HG03558 (cell line): ENCODE measurements around the gene TIGD1.

Source experiments
- ATAC-seq: cut with Tn5 transposase; IDR thresholded peaks from one replicate; pipeline ENCODE4 v1.9.1; 2021; ENCODE audit warnings: moderate number of reproducible peaks; ENCODE audit not compliant: unreplicated experiment; ENCODE audit errors: extremely low read depth

Gene TIGD1

GRCh38 chr2:232550354-232551249 lies at the start of gene TIGD1, which contains the start of gene EIF4E2:
Gene TIGD1 (minus strand): TSS chr2:232550557. CDS start chr2:232549882, 675 bp downstream.
Gene EIF4E2 (plus strand): TSS chr2:232550689. CDS start chr2:232550725, 36 bp downstream.
- peak; percentile 91 for ATAC-seq

DNA sequence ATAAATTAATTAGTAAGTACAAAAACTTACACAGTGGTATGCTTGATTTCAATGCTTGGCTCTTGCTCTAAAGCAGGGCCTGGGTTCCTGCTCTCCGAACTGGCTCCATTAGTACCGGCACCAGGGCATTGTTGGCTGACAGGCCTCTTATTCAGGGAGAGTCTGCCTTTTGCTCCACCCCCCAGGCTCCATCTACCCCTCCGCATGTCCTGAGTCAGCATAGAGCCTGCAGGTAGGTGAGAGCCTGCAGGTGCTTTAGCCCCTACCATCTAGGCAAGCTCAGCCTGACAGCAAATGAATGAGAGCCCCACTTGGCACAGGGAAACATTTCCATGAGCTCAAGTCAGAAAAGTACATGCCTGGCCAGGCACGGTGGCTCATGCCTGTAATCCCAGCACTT lies 47.9 kb upstream of the TIGD1 start:
- no peak for ATAC-seq

DNA sequence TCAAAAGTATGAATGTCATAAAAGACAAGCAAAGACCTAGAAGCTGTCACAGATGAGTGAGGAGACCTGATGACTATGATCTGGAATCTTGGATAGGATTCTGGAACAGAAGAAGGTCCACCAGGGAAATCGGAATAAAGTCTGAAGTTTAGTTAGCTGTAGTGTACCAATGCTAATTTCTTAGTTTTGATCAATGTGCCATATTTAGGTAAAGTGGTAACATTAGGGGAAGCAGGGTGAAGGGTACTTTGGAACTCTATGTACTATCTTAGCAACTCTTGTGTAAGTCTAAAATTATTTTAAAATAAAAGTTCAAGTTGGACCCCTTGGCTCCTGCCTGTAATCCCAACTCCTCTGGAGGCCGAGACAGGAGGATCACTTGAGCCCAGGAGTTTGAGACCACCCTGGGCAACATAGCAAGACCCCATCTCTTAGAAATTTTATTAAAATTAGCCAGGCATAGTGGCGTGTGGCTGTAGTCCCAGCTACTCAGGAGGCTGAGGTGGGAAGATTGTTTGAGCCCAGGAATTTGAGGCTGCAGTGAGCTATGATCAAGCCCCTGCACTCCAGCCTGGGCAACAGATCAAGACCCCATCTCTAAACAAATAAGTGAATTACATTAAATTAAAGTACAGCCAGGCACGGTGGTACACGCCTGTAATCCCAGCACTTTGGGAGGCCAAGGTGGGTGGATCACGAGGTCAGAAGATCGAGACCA lies 47.2 kb upstream of the TIGD1 start:
- ATAC-seq = no peak

- no peak for ATAC-seq
Measured at GRCh38 chr2:232593982-232594381, 43.6 kb upstream of the TIGD1 start.

GRCh38 chr2:232592772-232593395 lies 42.5 kb upstream of the TIGD1 start:
- ATAC-seq = no peak

DNA sequence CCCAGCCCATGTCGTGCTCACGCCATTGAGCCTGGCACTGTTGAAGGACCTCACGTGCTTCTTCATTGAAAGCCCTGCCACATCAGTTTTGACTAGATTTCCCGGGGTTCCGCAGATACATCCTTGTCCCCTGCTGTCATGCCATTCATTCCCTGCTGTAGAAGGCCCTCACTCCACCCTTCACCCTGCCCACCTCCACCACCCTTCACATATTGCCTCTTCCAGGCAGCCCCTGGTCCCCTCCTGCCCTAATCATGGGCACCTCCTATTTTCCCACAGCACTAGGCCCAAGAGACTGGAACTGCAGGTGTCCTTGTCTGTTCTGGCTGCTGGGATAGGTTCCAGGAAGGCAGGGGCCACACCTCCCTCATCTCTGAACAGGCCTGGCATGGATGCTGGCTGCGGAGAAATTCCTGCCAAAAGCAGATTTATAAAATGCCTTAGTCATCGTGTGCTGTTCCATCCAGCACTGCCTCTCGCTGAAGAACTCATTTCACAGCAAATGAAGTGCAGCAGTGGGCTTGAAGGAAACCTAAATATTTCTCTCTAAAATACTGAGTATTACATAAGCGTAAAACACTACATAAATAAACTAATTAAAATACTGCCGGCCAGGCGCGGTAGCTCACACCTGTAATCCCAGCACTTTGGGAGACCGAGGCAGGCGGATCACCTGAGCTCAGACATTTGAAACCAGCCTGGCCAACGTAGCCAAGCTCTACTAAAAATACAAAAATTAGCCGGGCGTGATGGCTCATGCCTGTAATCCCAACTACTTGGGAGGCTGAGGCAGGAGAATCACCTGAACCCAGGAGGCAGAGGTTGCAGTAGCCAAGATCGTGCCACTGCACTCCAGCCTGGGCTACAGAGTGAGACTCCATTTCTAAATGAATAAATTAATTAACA lies 38.6 kb upstream of the TIGD1 start:
- no peak for ATAC-seq

GRCh38 chr2:232588031-232588430 lies 37.7 kb upstream of the TIGD1 start:
- ATAC-seq = no peak

GRCh38 chr2:232587512-232587911 lies 37.2 kb upstream of the TIGD1 start:
- ATAC-seq = no peak

DNA sequence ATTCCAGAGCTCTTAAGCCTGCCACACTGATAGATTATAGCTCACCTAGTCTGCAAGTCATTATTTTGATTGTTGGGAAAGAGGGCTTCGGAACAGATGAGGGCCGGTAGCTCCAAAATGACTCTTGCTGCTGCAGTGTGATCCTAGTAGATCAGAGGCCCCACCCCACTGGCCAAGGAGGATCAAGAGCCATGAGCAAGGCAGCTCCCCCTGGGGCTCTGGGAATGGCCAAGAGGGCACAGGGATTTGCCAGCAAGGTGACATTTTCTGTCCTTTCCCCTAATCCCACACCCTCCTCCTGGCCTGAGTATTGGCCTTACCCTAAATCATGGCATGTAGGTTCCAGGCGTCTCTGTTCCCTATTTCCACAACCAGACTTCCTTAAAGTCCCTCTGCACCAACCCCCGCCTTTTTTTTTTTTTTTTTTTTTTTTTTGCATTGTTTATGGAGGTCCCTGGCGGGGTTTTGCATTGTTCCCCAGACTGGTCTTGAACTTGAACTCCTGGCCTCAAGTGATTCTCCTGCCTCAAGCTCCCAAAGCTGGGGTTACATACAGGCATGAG lies 36.7 kb upstream of the TIGD1 start:
- ATAC-seq = no peak

- no peak for ATAC-seq
Measured at GRCh38 chr2:232584238-232584637, 33.9 kb upstream of the TIGD1 start.

GRCh38 chr2:232581725-232582124 lies 31.4 kb upstream of the TIGD1 start:
- ATAC-seq = no peak

GRCh38 chr2:232580648-232580981 lies 30.3 kb upstream of the TIGD1 start:
- no peak for ATAC-seq

DNA sequence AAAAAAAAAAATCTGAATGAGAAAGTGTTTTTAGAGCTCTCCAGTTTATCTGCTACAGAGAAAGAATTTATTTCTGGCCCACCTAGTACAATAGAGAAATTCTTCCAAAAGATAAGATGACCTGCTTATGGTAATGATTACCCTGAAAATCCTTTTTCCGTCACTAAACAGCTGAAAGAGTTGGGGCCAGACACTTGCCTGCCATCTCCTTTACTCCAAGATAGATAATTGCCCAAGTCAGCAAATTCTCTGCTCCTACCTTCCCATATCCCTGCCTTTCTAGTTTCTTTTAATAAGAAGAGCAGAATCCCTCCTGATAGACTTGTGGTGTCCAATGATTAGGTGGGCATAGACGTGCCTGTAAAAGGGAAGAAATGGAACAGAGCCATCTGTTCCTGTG lies 28.3 kb upstream of the TIGD1 start:
- no peak for ATAC-seq

DNA sequence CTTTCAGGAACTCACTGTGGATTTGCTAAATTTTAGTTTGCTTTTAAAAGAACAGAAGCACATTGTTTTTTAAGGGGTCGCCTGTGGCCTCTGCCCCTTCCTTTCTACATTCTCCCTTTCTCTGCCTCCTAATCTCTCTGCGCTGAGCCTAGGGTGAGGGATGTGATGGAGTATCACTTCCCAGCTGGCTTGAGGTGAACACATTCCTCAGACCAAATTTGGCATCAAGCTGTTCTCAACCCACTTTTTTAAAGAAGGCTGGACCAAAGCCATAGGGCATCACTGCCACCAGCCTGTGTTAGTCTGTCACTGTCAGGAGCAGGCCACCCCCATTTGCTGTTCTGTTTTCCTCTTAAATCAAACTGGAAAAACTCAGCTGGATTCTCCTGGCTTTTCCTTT lies 27.5 kb upstream of the TIGD1 start:
- no peak for ATAC-seq

GRCh38 chr2:232576995-232577394 lies 26.6 kb upstream of the TIGD1 start:
- ATAC-seq = no peak

GRCh38 chr2:232575404-232575746 lies 25.0 kb upstream of the TIGD1 start:
- no peak for ATAC-seq

GRCh38 chr2:232574674-232575403 lies 24.5 kb upstream of the TIGD1 start:
- no peak for ATAC-seq

GRCh38 chr2:232573771-232574435 lies 23.5 kb upstream of the TIGD1 start:
- no peak for ATAC-seq

DNA sequence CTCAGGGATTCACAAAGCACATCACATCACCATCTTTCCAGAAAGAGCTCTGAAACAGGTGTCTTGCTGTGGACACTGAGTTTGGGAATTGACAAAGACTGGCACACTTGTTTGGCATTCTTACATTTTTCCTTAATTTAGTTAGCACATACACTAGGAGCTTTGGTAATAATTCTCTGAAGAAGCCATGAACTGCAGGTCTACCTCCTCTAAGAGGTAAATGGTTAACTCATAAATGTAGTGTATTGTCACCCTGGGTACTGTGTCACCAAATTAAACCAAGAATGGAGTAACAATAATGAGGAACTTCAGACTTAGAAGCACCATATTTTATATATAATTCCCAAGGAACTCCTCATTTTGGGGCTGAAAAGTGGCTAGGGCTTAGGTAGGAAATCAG lies 22.7 kb upstream of the TIGD1 start:
- no peak for ATAC-seq
